Body of pancreas (tissue), 4 donors: ENCODE data around the gene NEDD4L.

ENCODE experiments used
- CTCF ChIP-seq, 7 experiments: fragments of 450-650 bp in 4 of 7; fragments of 200-600 bp in 3 of 7; sonication (generic) in 3 of 7; IDR thresholded peaks; one replicate each; pipeline ENCODE4 v1.5.1; 2016 to 2019; ENCODE audit warnings: antibody characterized with exemption in 7 of 7
- POLR2A ChIP-seq, 3 donors: fragments of 450-650 bp; IDR thresholded peaks; one replicate each; pipeline ENCODE4 v1.6.1; 2016; ENCODE audit warnings: antibody characterized with exemption in 3 of 3, mild to moderate bottlenecking in 2 of 3

- no peak for TF ChIP-seq CTCF (IDR thresholded peaks at IDR 0.05)
- no peak for TF ChIP-seq POLR2A (IDR thresholded peaks at IDR 0.05)
These were observed 157.2 kb downstream of the NEDD4L start for GRCh38 chr18:58201268-58201667.
